HG02885 (cell line): ENCODE results near the gene USP19.

Experiments
- ATAC-seq: cut with Tn5 transposase; IDR thresholded peaks from one replicate; pipeline ENCODE4 v1.9.1; 2021; ENCODE audit warnings: mild to moderate bottlenecking; ENCODE audit not compliant: unreplicated experiment, poor library complexity

The USP19 gene

GRCh38 chr3:49108346-49108745, 12.3 kb downstream of the USP19 start:
- no peak for ATAC-seq

- peak; percentile 92 for ATAC-seq
These were observed 16.0 kb downstream of the USP19 start, which contains the start of gene QARS1 for GRCh38 chr3:49104427-49105291. QARS1 (minus strand) TSS chr3:49104757; CDS start chr3:49104733, 24 bp downstream.

DNA sequence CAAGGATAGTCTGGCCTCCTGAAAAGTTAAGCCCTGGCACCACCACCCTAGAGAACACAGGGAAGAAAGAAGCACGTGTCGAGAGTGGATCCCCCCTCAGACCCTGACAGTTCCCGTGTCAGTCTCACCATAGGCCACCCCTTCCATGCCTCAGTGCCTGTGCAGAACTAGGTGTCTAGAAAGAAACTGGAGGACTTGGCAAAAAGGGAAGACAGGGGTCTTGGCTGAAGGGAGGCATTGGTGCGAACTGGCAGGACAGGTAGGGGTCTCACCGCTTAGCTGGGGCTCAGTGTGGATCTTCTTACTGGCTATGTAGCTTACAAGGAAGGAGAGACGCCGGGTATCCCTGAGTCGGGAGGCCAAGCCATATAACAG, 16.6 kb downstream of the USP19 start:
- ATAC-seq, result no peak

DNA sequence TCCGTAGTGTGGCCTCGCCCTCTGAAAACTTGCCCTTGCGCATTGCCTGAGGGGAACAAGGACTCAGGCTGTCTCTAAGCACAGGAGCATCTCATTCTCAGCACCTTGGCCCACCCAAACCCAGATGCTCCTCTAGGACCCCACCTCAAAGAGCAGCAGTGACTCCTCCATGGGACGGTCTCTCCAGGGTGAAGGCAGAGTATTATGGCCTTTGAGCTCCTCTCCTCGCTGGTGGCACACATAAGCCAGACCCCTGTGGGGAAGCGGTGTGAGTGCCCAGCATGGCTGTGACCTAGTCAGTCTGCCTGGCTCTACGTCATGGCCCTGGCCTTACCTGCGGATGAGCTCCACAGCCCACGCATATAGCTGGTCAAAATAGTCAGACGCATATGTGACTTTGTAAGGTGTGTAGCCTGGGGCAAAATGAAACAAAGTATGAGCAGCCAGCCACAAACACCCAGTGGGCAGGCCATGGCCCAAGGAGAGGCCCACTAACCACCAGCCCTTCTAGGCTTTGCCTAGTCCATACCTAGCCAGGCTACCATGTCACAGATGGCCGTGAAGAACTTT, 20.5 kb downstream of the USP19 start:
- no peak for ATAC-seq

GRCh38 chr3:49098910-49099630, 21.6 kb downstream of the USP19 start:
- ATAC-seq, result no peak

- no peak for ATAC-seq
These were observed 22.2 kb downstream of the USP19 start for GRCh38 chr3:49098429-49098828.

- ATAC-seq, result peak; percentile 81
These were observed 26.5 kb downstream of the USP19 start, which contains the start of gene QRICH1 for GRCh38 chr3:49093853-49094767. QRICH1 (minus strand) TSS chr3:49094071; CDS start chr3:49077017, 17,054 bp downstream.

- peak; percentile 43 for ATAC-seq
These were observed 27.4 kb downstream of the USP19 start for GRCh38 chr3:49092938-49093852.

GRCh38 chr3:49081429-49081828, 39.2 kb downstream of the USP19 start:
- no peak for ATAC-seq

DNA sequence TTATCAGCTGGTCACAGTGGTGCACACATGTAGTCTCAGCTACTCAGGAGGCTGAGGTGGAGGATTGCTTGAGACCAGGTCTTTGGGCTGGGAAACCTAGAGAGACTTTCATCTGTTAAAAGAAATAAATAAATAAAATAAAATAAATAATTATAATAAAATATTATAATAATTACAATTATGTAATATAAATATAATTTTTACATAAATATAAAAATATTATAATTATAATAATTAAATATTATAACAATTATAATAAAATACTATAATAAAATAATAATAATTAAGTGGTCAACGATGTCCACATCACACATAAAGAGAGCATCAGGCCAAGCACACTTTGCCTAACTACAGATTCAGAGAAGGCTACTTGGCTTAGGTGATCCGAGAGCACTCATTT, 41.4 kb downstream of the USP19 start:
- no peak for ATAC-seq

DNA sequence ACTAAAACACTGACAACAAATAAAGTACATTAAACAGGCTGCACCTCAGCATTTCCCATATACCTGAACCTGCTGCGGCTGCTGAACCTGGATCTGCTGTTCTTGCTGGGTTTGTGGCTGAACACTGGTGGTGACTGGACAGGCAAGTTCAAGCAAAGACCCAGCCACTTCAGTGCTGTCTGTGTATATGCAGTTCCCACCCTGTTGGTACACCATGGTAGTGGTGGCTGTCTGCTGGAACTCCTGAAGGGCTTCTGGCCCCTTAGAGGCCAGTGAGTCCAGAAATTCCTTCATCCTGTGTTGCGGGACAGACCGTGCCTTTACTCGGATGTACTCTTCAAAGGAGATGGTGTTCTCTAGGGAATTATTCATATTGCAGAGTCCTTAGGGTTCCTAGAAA, 44.0 kb downstream of the USP19 start:
- no peak for ATAC-seq

DNA sequence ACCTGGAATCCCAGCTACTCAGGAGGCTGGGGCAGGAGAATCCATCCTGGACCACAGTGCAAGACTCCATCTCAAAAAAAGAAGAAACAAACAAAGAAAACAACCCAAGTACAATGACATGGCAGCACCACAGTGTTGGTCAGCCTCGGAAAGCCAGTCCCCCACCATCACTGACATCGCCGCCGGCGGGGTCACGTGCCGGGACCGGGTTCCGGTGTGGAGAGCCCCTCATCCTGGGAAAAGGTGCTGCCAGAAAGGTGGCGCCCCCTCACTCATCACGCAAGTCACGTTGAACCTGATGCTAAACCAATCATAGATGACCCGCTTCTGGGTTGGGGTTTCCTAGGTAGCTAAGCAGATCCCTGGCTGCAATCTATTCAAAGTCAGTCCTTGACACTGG, 44.5 kb downstream of the USP19 start:
- ATAC-seq, result no peak
